IMR-90 (cell line): ENCODE measurements around the gene ANKRD11. TPM values are rescaled to one million over a fixed set of nuclear protein-coding genes. Genes with fewer than 3 reads are reported as not detected.

ENCODE experiments used
- ATAC-seq: fragments of 200-7000 bp; cut with Tn5 transposase; 2 replicates; pipeline ENCODE4 v1.9.1; 2020; ENCODE audit warnings: low read depth, mild to moderate bottlenecking, moderate library complexity
- BruUV-seq: library from RNA; stranded (reverse); fragments of 400-500 nt; replicated peaks from 2 replicates; lab custom pipeline; 2021; lab: Mats Ljungman, UMichigan
- CTCF ChIA-PET: fragments of 300-600 bp; formaldehyde crosslinking; extraction: SDS; loops from one replicate; lab custom pipeline; 2021; ENCODE audit warnings: antibody characterized with exemption; lab: Yijun Ruan, JAX
- POLR2A ChIA-PET: fragments of 300-600 bp; sonication (Branson Sonifier 250); formaldehyde crosslinking; loops from one replicate; lab custom pipeline; 2022; ENCODE audit warnings: antibody characterized with exemption; ENCODE audit not compliant: unreplicated experiment; lab: Charles Lee
- DNase-seq: peaks from one replicate; pipeline ENCODE4 v3.0.0; 2013
- H2AFZ ChIP-seq: replicated peaks from 2 replicates; pipeline ENCODE3; 2013; ENCODE audit warnings: low read length, mild to moderate bottlenecking; ENCODE audit not compliant: poor library complexity
- H2AK5ac ChIP-seq: 2 replicates; pipeline ENCODE4 v1.6.1; 2013; ENCODE audit warnings: low read depth, low read length, inconsistent platforms
- H2AK9ac ChIP-seq: replicated peaks from 2 replicates; pipeline ENCODE3; 2013; ENCODE audit warnings: mild to moderate bottlenecking, low read depth, low read length, moderate library complexity; ENCODE audit not compliant: poor library complexity
- H2BK120ac ChIP-seq: 2 replicates; pipeline ENCODE4 v1.6.1; 2013; ENCODE audit warnings: low read depth, low read length, inconsistent platforms
- H2BK15ac ChIP-seq: 3 replicates; pipeline ENCODE4 v1.6.1; 2013; ENCODE audit warnings: low read depth, low read length, inconsistent platforms
- H2BK20ac ChIP-seq: 2 replicates; pipeline ENCODE4 v1.6.1; 2013; ENCODE audit warnings: low read depth, mild to moderate bottlenecking, inconsistent platforms, low read length, moderate library complexity
- H2BK5ac ChIP-seq: 2 replicates; pipeline ENCODE4 v1.6.1; 2013; ENCODE audit warnings: mild to moderate bottlenecking, low read depth, low read length, inconsistent platforms; ENCODE audit not compliant: poor library complexity, severe bottlenecking
- H3K14ac ChIP-seq: replicated peaks from 2 replicates; pipeline ENCODE4 v1.6.1; 2013; ENCODE audit warnings: low read depth, low read length, inconsistent platforms
- H3K18ac ChIP-seq: 2 replicates; pipeline ENCODE4 v1.6.1; 2013; ENCODE audit warnings: low read depth, low read length, control low read depth
- H3K23ac ChIP-seq: 2 replicates; pipeline ENCODE4 v1.6.1; 2013; ENCODE audit warnings: low read depth, low read length, inconsistent platforms
- H3K27ac ChIP-seq: 2 replicates; pipeline ENCODE4 v1.5.1; 2013; ENCODE audit warnings: mild to moderate bottlenecking, control low read depth, low read length; ENCODE audit not compliant: insufficient read depth
- H3K27me3 ChIP-seq: 2 replicates; pipeline ENCODE4 v1.6.1; 2013; ENCODE audit warnings: low read length; ENCODE audit not compliant: control insufficient read depth, insufficient read depth
- H3K36me3 ChIP-seq: 2 replicates; pipeline ENCODE4 v1.6.1; 2013; ENCODE audit warnings: low read length, mixed read lengths; ENCODE audit not compliant: control insufficient read depth, insufficient read depth
- H3K4ac ChIP-seq: 2 replicates; pipeline ENCODE4 v1.6.1; 2013; ENCODE audit warnings: low read depth, low read length, inconsistent platforms
- H3K4me1 ChIP-seq: 2 replicates; pipeline ENCODE4 v1.6.1; 2013; ENCODE audit warnings: low read length, mixed read lengths; ENCODE audit not compliant: control insufficient read depth, insufficient read depth
- H3K4me2 ChIP-seq: 2 replicates; pipeline ENCODE4 v1.6.1; 2013; ENCODE audit warnings: low read depth, mild to moderate bottlenecking, control low read depth, low read length, moderate library complexity
- H3K4me3 ChIP-seq: 2 replicates; pipeline ENCODE4 v1.5.1; 2013; ENCODE audit warnings: low read depth, mild to moderate bottlenecking, control low read depth, low read length, moderate library complexity; ENCODE audit not compliant: insufficient read depth
- H3K56ac ChIP-seq: 2 replicates; pipeline ENCODE4 v1.6.1; 2013; ENCODE audit warnings: low read length, inconsistent platforms; ENCODE audit not compliant: insufficient read depth; ENCODE audit errors: extremely low read depth
- H3K79me1 ChIP-seq, 2 experiments: 2 replicates each; pipeline ENCODE4 v1.6.1; 2013; ENCODE audit warnings: low read length in 2 of 2, inconsistent platforms in 1 of 2, low read depth in 1 of 2
- H3K9ac ChIP-seq: 2 replicates; pipeline ENCODE4 v1.6.1; 2013; ENCODE audit warnings: low read depth, low read length, control low read depth
- H3K9me1 ChIP-seq: 2 replicates; pipeline ENCODE4 v1.6.1; 2013; ENCODE audit warnings: low read length, inconsistent platforms; ENCODE audit not compliant: insufficient read depth
- H3K9me3 ChIP-seq: 2 replicates; pipeline ENCODE4 v1.6.1; 2013; ENCODE audit warnings: low read length; ENCODE audit not compliant: control insufficient read depth, insufficient read depth
- H4K20me1 ChIP-seq: 2 replicates; pipeline ENCODE4 v1.6.1; 2013; ENCODE audit warnings: low read length, inconsistent platforms; ENCODE audit not compliant: insufficient read depth
- H4K5ac ChIP-seq: 2 replicates; pipeline ENCODE4 v1.6.1; 2013; ENCODE audit warnings: mild to moderate bottlenecking, low read depth, low read length, control low read depth
- H4K8ac ChIP-seq, 2 experiments: 2 replicates each; pipeline ENCODE4 v1.6.1; 2013; ENCODE audit warnings: low read depth in 2 of 2, low read length in 2 of 2, control low read depth in 1 of 2, inconsistent platforms in 1 of 2
- H4K91ac ChIP-seq: 2 replicates; pipeline ENCODE4 v1.6.1; 2013; ENCODE audit warnings: low read depth, low read length, inconsistent platforms; ENCODE audit not compliant: insufficient read depth
- BHLHE40 ChIP-seq: fragments of 150-350 bp; IDR thresholded peaks from 2 replicates; pipeline ENCODE4 v1.6.1; 2016; ENCODE audit warnings: mild to moderate bottlenecking, low read depth, low read length
- CEBPB ChIP-seq: IDR thresholded peaks from 2 replicates; pipeline ENCODE4 v1.6.1; 2012; ENCODE audit warnings: low read depth, low read length, improper control_type of control experiment
- CHD1 ChIP-seq: IDR thresholded peaks from 2 replicates; pipeline ENCODE4 v1.6.1; 2012; ENCODE audit warnings: low read depth, low read length, improper control_type of control experiment
- ELK1 ChIP-seq: fragments of 150-350 bp; IDR thresholded peaks from 2 replicates; pipeline ENCODE4 v1.6.1; 2016; ENCODE audit warnings: low read depth, mild to moderate bottlenecking, low read length, moderate library complexity, borderline replicate concordance
- MAFK ChIP-seq: IDR thresholded peaks from 2 replicates; pipeline ENCODE4 v1.6.1; 2012; ENCODE audit warnings: low read depth, low read length, improper control_type of control experiment
- MAZ ChIP-seq: IDR thresholded peaks from 2 replicates; pipeline ENCODE4 v1.6.1; 2012; ENCODE audit warnings: low read depth, mild to moderate bottlenecking, low read length, improper control_type of control experiment, moderate library complexity, borderline replicate concordance
- MXI1 ChIP-seq: IDR thresholded peaks from 2 replicates; pipeline ENCODE4 v1.6.1; 2012; ENCODE audit warnings: low read depth, mild to moderate bottlenecking, low read length, moderate library complexity, borderline replicate concordance
- NFE2L2 ChIP-seq: fragments of 150-350 bp; IDR thresholded peaks from 2 replicates; pipeline ENCODE4 v1.6.1; 2016; ENCODE audit warnings: low read depth, mild to moderate bottlenecking, low read length
- RAD21 ChIP-seq: IDR thresholded peaks from 2 replicates; pipeline ENCODE4 v1.6.1; 2012; ENCODE audit warnings: low read length, improper control_type of control experiment
- RCOR1 ChIP-seq: IDR thresholded peaks from 2 replicates; pipeline ENCODE4 v1.6.1; 2012; ENCODE audit warnings: mild to moderate bottlenecking, low read length, improper control_type of control experiment; ENCODE audit not compliant: insufficient replicate concordance
- RFX5 ChIP-seq: IDR thresholded peaks from 2 replicates; pipeline ENCODE4 v1.8.0; 2012; ENCODE audit warnings: low read depth, mild to moderate bottlenecking, low read length, moderate library complexity
- USF2 ChIP-seq: fragments of 150-350 bp; IDR thresholded peaks from 2 replicates; pipeline ENCODE4 v1.6.1; 2017; ENCODE audit warnings: mild to moderate bottlenecking, antibody characterized with exemption, low read length, low read depth
- WGBS, 2 experiments: methylation state at CpG; one replicate each; pipeline versions ENCODE4 v1.1.5 to v1.1.7; 2013; ENCODE audit warnings: missing lambda C conversion rate in 2 of 2; ENCODE audit not compliant: insufficient read length in 1 of 2; ENCODE audit errors: extremely low coverage in 2 of 2; 5-methylcytosine and 5-hydroxymethylcytosine counted together
- dilution Hi-C: fragments of 300-500 bp; cut with HindIII; formaldehyde crosslinking; loops from one replicate; pipeline ENCODE4 v1.14.3; 2018; ENCODE audit warnings: low sequenced_read_pairs; ENCODE audit not compliant: unreplicated experiment
- in situ Hi-C: fragments of 300-500 bp; cut with MboI; formaldehyde crosslinking; loops from 3 replicates; pipeline ENCODE4 v1.14.3; 2019; ENCODE audit warnings: low sequenced_read_pairs, inconsistent platforms, mixed read lengths
- intact Hi-C: fragments of 100-400 bp; cut with micrococcal nuclease; formaldehyde crosslinking; loops from 2 replicates; pipeline ENCODE4 v1.10.0; 2022
- polyA plus RNA-seq, 3 experiments: library from polyadenylated mRNA; depleted of rRNA; stranded (reverse); fragments of >200 nt; gene quantifications; 2 replicates each; pipeline ENCODE4 v1.2.3, GENCODE V29; 2012; ENCODE audit warnings: low replicate concordance in 1 of 3
- total RNA-seq: library from RNA; depleted of rRNA; stranded (reverse); fragments of >200 nt; gene quantifications from 2 replicates; pipeline ENCODE4 v1.2.3, GENCODE V29; 2012
- TF ChIP-seq, protein P1 (sequence below): conservative IDR thresholded peaks from 2 replicates; pipeline ENCODE4 v1.5.1; 2012; ENCODE audit warnings: mild to moderate bottlenecking, low read depth, low read length, improper control_type of control experiment

Gene ANKRD11
- total and polyA plus RNA-seq, 2 of the 4 experiments (the other 2 are of a cell fraction): 46.8 to 71.9 TPM

DNA sequence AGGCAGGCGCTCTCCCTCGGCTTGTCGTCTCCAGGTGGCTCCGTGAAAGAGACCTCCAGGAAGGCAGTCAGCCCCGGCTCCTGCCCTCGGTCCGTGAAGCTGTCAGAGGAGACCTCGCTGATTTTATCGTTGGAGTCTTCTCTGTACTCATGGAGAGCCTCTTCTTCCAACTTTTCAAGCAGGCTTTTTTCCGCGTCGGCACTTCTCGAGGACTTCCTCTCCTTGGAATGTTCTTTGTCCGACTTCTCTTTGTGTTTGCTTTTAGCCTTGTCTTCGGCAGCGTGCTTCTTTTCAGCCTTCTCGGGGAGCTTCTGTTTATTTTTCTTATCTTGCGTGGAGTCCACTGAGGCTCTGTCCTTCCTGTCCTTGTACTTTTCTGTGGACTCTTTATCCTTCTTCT, 207.8 kb downstream of the ANKRD11 start:
- H3K79me1 ChIP-seq: peaks cover 29 to 52% of the 10 kb centered on the region in 2 experiments
- intact Hi-C loops: no loop called here

More for the DNA sequence above, 207.8 kb downstream of the ANKRD11 start:
- H3K4me3 ChIP-seq: no peak overlapping the region
- H3K27me3 ChIP-seq: no peaks in the 10 kb centered on the region
- H3K56ac ChIP-seq: no peak overlapping the region
- no peaks in the 10 kb centered on the region for H3K9me1 ChIP-seq
- H4K8ac ChIP-seq: no peak overlapping the region
- CTCF ChIA-PET: no interaction called here
- no peaks in the 10 kb centered on the region for H3K4me1 ChIP-seq
- H3K18ac ChIP-seq: no peak overlapping the region
- H3K14ac ChIP-seq: no peak overlapping the region
- no peaks in the 10 kb centered on the region for H3K9me3 ChIP-seq
- H2BK15ac ChIP-seq: no peak overlapping the region
- POLR2A ChIA-PET: no interaction called here
- H2BK120ac ChIP-seq: no peak overlapping the region
- H3K4me2 ChIP-seq: no peak overlapping the region
- peaks cover 74% of the 10 kb centered on the region for H3K36me3 ChIP-seq
- no peak overlapping the region for H3K9ac ChIP-seq
- no peak overlapping the region for H3K23ac ChIP-seq
- DNase-seq (no peak), ATAC-seq (no peak)
- 85% methylated on average over 13 of the region's 18 CpGs; no CpG with 5 or more reads in 1 of the 2 experiments for WGBS, 2 experiments
- no peak overlapping the region for H2BK20ac ChIP-seq
- no peak overlapping the region for H2AFZ ChIP-seq
- no peak overlapping the region for H4K5ac ChIP-seq
- no peak overlapping the region for H4K91ac ChIP-seq
- no peak overlapping the region for H2AK9ac ChIP-seq
- TSS peak; percentile 9 for BruUV-seq
- peaks cover 18% of the 10 kb centered on the region for H4K20me1 ChIP-seq
- no peak overlapping the region for H3K27ac ChIP-seq
- H2AK5ac ChIP-seq: no peak overlapping the region
- in situ Hi-C loops: no loop called here
- TF ChIP-seq CHD1 (no peak), MXI1 (no peak), ELK1 (no peak), RCOR1 (no peak), MAFK (no peak), USF2 (no peak), RAD21 (no peak), BHLHE40 (no peak), NFE2L2 (no peak), RFX5 (no peak), MAZ (no peak), CEBPB (no peak)
- TF ChIP-seq, protein P1, sequence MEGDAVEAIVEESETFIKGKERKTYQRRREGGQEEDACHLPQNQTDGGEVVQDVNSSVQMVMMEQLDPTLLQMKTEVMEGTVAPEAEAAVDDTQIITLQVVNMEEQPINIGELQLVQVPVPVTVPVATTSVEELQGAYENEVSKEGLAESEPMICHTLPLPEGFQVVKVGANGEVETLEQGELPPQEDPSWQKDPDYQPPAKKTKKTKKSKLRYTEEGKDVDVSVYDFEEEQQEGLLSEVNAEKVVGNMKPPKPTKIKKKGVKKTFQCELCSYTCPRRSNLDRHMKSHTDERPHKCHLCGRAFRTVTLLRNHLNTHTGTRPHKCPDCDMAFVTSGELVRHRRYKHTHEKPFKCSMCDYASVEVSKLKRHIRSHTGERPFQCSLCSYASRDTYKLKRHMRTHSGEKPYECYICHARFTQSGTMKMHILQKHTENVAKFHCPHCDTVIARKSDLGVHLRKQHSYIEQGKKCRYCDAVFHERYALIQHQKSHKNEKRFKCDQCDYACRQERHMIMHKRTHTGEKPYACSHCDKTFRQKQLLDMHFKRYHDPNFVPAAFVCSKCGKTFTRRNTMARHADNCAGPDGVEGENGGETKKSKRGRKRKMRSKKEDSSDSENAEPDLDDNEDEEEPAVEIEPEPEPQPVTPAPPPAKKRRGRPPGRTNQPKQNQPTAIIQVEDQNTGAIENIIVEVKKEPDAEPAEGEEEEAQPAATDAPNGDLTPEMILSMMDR: no peak
- H3K4ac ChIP-seq: no peak overlapping the region
- dilution Hi-C loops: no loop called here
- H2BK5ac ChIP-seq: no peak overlapping the region
